Neural cell (in vitro differentiated cells): ENCODE measurements around the gene MTG1.

Experiments
- EZH2 ChIP-seq: fragments of 200-600, 300-800 bp; shearing (Covaris generic), sonication (generic); IDR thresholded peaks from 2 replicates; pipeline ENCODE4 v1.6.1; 2014; ENCODE audit warnings: antibody characterized with exemption, low read length, borderline replicate concordance, mild to moderate bottlenecking; ENCODE audit not compliant: insufficient read depth, poor library complexity, severe bottlenecking
- MXI1 ChIP-seq: fragments of 450-650 bp; conservative IDR thresholded peaks from 2 replicates; pipeline ENCODE4 v1.6.1; 2014; ENCODE audit warnings: antibody characterized with exemption, mild to moderate bottlenecking; ENCODE audit not compliant: poor library complexity, severe bottlenecking
- POLR2AphosphoS5 ChIP-seq: IDR thresholded peaks from 2 replicates; pipeline ENCODE4 v1.6.1; 2012
- TF ChIP-seq, protein P1 (sequence below): fragments of 450-650 bp; IDR thresholded peaks from 2 replicates; pipeline ENCODE4 v1.5.1; 2014; ENCODE audit warnings: antibody characterized with exemption, mild to moderate bottlenecking, moderate library complexity; ENCODE audit not compliant: poor library complexity, severe bottlenecking
- TF ChIP-seq, protein P2 (sequence below): IDR thresholded peaks from 2 replicates; pipeline ENCODE4 v1.6.1; 2012; ENCODE audit warnings: borderline replicate concordance

DNA sequence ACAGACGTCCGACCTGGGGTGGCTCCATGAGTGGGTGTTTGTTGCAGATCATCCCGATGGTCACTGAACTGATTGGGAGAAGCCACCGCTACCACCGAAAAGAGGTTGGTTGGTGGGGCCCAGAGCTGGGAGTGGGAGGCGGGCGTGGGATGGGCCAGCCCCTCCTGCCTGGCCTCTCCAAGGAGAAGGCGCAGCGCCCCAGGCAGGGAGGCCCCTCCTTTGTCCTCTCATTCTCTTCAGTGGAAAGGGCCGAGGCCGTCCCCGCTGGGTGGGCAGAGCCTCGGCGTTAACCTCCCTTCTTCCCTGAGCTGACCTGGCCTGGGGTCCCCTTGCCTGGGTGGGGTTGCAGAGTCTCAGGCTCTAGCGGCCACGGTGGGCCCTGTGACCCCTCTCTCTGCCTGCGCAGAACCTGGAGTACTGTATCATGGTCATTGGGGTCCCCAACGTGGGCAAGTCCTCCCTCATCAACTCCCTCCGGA, 5.2 kb downstream of the MTG1 start:
- TF ChIP-seq, protein P1, sequence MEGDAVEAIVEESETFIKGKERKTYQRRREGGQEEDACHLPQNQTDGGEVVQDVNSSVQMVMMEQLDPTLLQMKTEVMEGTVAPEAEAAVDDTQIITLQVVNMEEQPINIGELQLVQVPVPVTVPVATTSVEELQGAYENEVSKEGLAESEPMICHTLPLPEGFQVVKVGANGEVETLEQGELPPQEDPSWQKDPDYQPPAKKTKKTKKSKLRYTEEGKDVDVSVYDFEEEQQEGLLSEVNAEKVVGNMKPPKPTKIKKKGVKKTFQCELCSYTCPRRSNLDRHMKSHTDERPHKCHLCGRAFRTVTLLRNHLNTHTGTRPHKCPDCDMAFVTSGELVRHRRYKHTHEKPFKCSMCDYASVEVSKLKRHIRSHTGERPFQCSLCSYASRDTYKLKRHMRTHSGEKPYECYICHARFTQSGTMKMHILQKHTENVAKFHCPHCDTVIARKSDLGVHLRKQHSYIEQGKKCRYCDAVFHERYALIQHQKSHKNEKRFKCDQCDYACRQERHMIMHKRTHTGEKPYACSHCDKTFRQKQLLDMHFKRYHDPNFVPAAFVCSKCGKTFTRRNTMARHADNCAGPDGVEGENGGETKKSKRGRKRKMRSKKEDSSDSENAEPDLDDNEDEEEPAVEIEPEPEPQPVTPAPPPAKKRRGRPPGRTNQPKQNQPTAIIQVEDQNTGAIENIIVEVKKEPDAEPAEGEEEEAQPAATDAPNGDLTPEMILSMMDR, result no peak
- no peak for TF ChIP-seq EZH2
- TF ChIP-seq MXI1, result no peak
- no peak for TF ChIP-seq POLR2AphosphoS5
- TF ChIP-seq, protein P2, sequence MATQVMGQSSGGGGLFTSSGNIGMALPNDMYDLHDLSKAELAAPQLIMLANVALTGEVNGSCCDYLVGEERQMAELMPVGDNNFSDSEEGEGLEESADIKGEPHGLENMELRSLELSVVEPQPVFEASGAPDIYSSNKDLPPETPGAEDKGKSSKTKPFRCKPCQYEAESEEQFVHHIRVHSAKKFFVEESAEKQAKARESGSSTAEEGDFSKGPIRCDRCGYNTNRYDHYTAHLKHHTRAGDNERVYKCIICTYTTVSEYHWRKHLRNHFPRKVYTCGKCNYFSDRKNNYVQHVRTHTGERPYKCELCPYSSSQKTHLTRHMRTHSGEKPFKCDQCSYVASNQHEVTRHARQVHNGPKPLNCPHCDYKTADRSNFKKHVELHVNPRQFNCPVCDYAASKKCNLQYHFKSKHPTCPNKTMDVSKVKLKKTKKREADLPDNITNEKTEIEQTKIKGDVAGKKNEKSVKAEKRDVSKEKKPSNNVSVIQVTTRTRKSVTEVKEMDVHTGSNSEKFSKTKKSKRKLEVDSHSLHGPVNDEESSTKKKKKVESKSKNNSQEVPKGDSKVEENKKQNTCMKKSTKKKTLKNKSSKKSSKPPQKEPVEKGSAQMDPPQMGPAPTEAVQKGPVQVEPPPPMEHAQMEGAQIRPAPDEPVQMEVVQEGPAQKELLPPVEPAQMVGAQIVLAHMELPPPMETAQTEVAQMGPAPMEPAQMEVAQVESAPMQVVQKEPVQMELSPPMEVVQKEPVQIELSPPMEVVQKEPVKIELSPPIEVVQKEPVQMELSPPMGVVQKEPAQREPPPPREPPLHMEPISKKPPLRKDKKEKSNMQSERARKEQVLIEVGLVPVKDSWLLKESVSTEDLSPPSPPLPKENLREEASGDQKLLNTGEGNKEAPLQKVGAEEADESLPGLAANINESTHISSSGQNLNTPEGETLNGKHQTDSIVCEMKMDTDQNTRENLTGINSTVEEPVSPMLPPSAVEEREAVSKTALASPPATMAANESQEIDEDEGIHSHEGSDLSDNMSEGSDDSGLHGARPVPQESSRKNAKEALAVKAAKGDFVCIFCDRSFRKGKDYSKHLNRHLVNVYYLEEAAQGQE, result no peak
